Thymus (tissue), 11 donors: ENCODE data around the gene OTOG. TPM values are rescaled to one million over a fixed set of nuclear protein-coding genes. Genes with fewer than 3 reads are reported as not detected.

Source experiments
- DNase-seq, 9 donors: peaks; one replicate each; pipeline ENCODE4 v3.0.0-alpha.2; 2013; ENCODE audit warnings: low spot score in 9 of 9, low read depth in 6 of 9, missing footprints in 1 of 9
- H3K27ac ChIP-seq, 2 donors: one replicate each; pipeline ENCODE4 v1.5.1; 2013; ENCODE audit warnings: control low read depth in 1 of 2, low read depth in 1 of 2, low read length in 1 of 2, mild to moderate bottlenecking in 1 of 2, moderate library complexity in 1 of 2
- H3K27me3 ChIP-seq, 2 donors: one replicate each; pipeline ENCODE4 v1.5.1; 2013; ENCODE audit warnings: low read length in 1 of 2; ENCODE audit not compliant: control insufficient read depth in 2 of 2, insufficient read depth in 1 of 2
- H3K36me3 ChIP-seq, 2 donors: one replicate each; pipeline ENCODE4 v1.5.1; 2013; ENCODE audit warnings: low read length in 1 of 2, mild to moderate bottlenecking in 1 of 2, moderate library complexity in 1 of 2; ENCODE audit not compliant: control insufficient read depth in 2 of 2, insufficient read depth in 2 of 2
- H3K4me1 ChIP-seq, 2 donors: one replicate each; pipeline ENCODE4 v1.5.1; 2013; ENCODE audit warnings: low read length in 2 of 2; ENCODE audit not compliant: control insufficient read depth in 2 of 2, insufficient read depth in 2 of 2
- H3K4me3 ChIP-seq, 2 donors: one replicate each; pipeline ENCODE4 v1.5.1; 2013; ENCODE audit warnings: low read length in 2 of 2, control low read depth in 1 of 2, mild to moderate bottlenecking in 1 of 2
- H3K9me3 ChIP-seq, 2 donors: one replicate each; pipeline ENCODE4 v1.5.1; 2013; ENCODE audit warnings: low read length in 1 of 2, mild to moderate bottlenecking in 1 of 2; ENCODE audit not compliant: control insufficient read depth in 2 of 2, insufficient read depth in 1 of 2
- WGBS: extraction: QIAGEN DNeasy Blood & Tissue Kit; methylation state at CpG from one replicate; pipeline ENCODE4 v1.1.7; 2013; 5-methylcytosine and 5-hydroxymethylcytosine counted together
- polyA plus RNA-seq: library from polyadenylated mRNA; stranded (reverse); fragments of 200-250 nt; gene quantifications from one replicate; pipeline ENCODE4 v1.2.3, GENCODE V29; 2013
- total RNA-seq: library from RNA; stranded (reverse); fragments of 120-200 nt; gene quantifications from one replicate; pipeline ENCODE4 v1.2.4, GENCODE V29; 2013
- donor health status: healthy.

The OTOG gene
- total and polyA plus RNA-seq, 2 donors: 0.05 to 0.09 TPM

- 97% methylated on average over 20 of the region's 20 CpGs for WGBS
- no peak for DNase-seq
- Histone ChIP-seq H3K36me3 (no peaks in the 10 kb centered on the region), H3K4me3 (no peak overlapping the region), H3K27me3 (no peaks in the 10 kb centered on the region), H3K4me1 (peaks cover 0 to 6% of the 10 kb centered on the region in 2 donors), H3K27ac (no peak overlapping the region), H3K9me3 (no peaks in the 10 kb centered on the region)
Observed at GRCh38 chr11:17572791-17573460, 25.9 kb downstream of the OTOG start.

- Histone ChIP-seq H3K36me3 (no peaks in the 10 kb centered on the region), H3K4me3 (no peak overlapping the region), H3K27me3 (no peaks in the 10 kb centered on the region), H3K27ac (no peak overlapping the region), H3K4me1 (peaks cover 0 to 6% of the 10 kb centered on the region in 2 donors), H3K9me3 (no peaks in the 10 kb centered on the region)
- 95% methylated on average over 3 of the region's 3 CpGs for WGBS
- DNase-seq: no peak
Observed at GRCh38 chr11:17573526-17573925, 26.5 kb downstream of the OTOG start.

- WGBS: 96% methylated on average over 9 of the region's 9 CpGs
Observed at GRCh38 chr11:17574141-17575091, 27.4 kb downstream of the OTOG start.

GRCh38 chr11:17575431-17576425 is 28.7 kb downstream of the OTOG start:
- H3K36me3 ChIP-seq: no peaks in the 10 kb centered on the region
- no peak overlapping the region for H3K27ac ChIP-seq
- peaks cover 0 to 6% of the 10 kb centered on the region in 2 donors for H3K4me1 ChIP-seq
- no peak overlapping the region for H3K4me3 ChIP-seq
- 94% methylated on average over 16 of the region's 16 CpGs for WGBS
- no peak for DNase-seq
- H3K9me3 ChIP-seq: no peaks in the 10 kb centered on the region
- H3K27me3 ChIP-seq: peaks cover 0 to 2% of the 10 kb centered on the region in 2 donors

More at GRCh38 chr11:17574141-17575091, 27.4 kb downstream of the OTOG start:
- Histone ChIP-seq H3K4me1 (peaks cover 0 to 6% of the 10 kb centered on the region in 2 donors), H3K9me3 (no peaks in the 10 kb centered on the region), H3K4me3 (no peak overlapping the region), H3K27ac (no peak overlapping the region), H3K36me3 (no peaks in the 10 kb centered on the region), H3K27me3 (no peaks in the 10 kb centered on the region)
- DNase-seq: no peak

- Histone ChIP-seq H3K27ac (no peak overlapping the region), H3K9me3 (no peaks in the 10 kb centered on the region), H3K27me3 (peaks cover 0 to 2% of the 10 kb centered on the region in 2 donors), H3K4me3 (no peak overlapping the region), H3K4me1 (no peaks in the 10 kb centered on the region), H3K36me3 (no peaks in the 10 kb centered on the region)
- DNase-seq: no peak
- WGBS: 95% methylated on average over 11 of the region's 11 CpGs
Observed at GRCh38 chr11:17578296-17578695, 31.2 kb downstream of the OTOG start.

GRCh38 chr11:17578958-17579357 is 31.9 kb downstream of the OTOG start:
- no peaks in the 10 kb centered on the region for H3K36me3 ChIP-seq
- H3K4me1 ChIP-seq: no peaks in the 10 kb centered on the region
- H3K27me3 ChIP-seq: peaks cover 0 to 2% of the 10 kb centered on the region in 2 donors
- no peak overlapping the region for H3K4me3 ChIP-seq
- DNase-seq: no peak
- 98% methylated on average over 8 of the region's 8 CpGs for WGBS
- no peaks in the 10 kb centered on the region for H3K9me3 ChIP-seq
- no peak overlapping the region for H3K27ac ChIP-seq

GRCh38 chr11:17579451-17579850 is 32.4 kb downstream of the OTOG start:
- DNase-seq: no peak
- H3K27me3 ChIP-seq: peaks cover 0 to 2% of the 10 kb centered on the region in 2 donors

GRCh38 chr11:17580271-17580670 is 33.2 kb downstream of the OTOG start:
- DNase-seq: no peak
- Histone ChIP-seq H3K36me3 (no peaks in the 10 kb centered on the region), H3K9me3 (no peaks in the 10 kb centered on the region), H3K27me3 (peaks cover 0 to 2% of the 10 kb centered on the region in 2 donors), H3K4me1 (no peaks in the 10 kb centered on the region), H3K27ac (no peak overlapping the region), H3K4me3 (no peak overlapping the region)
- WGBS: 69% methylated on average over 1 of the region's 1 CpG

More at GRCh38 chr11:17579451-17579850, 32.4 kb downstream of the OTOG start:
- Histone ChIP-seq H3K36me3 (no peaks in the 10 kb centered on the region), H3K27ac (no peak overlapping the region), H3K4me3 (no peak overlapping the region), H3K4me1 (no peaks in the 10 kb centered on the region), H3K9me3 (no peaks in the 10 kb centered on the region)
- WGBS: 93% methylated on average over 7 of the region's 7 CpGs
